Panc1 (cell line): ENCODE measurements around the gene THOC7. TPM values are rescaled to one million over a fixed set of nuclear protein-coding genes. Genes with fewer than 3 reads are reported as not detected.

Experiments
- ATAC-seq: fragments of 200-7000 bp; cut with Tn5 transposase; 2 replicates; pipeline ENCODE4 v1.9.1; 2020; ENCODE audit warnings: mild to moderate bottlenecking, moderate library complexity
- BruUV-seq: library from RNA; stranded (reverse); fragments of 400-500 nt; replicated peaks from 2 replicates; lab custom pipeline; 2021; lab: Mats Ljungman, UMichigan
- CTCF ChIA-PET: fragments of 300-600 bp; sonication (Branson Sonifier 250); formaldehyde crosslinking; loops from one replicate; lab custom pipeline; 2022; ENCODE audit warnings: antibody characterized with exemption; lab: Charles Lee
- POLR2A ChIA-PET: fragments of 300-600 bp; sonication (Branson Sonifier 250); formaldehyde crosslinking; loops from one replicate; lab custom pipeline; 2022; ENCODE audit warnings: antibody characterized with exemption; lab: Charles Lee
- DNase-seq: peaks from one replicate; pipeline ENCODE4 v3.0.0-alpha.2; 2010; ENCODE audit warnings: low read depth, low spot score
- H3K27ac ChIP-seq: 2 replicates; pipeline ENCODE4 v1.5.1; 2011; ENCODE audit warnings: mild to moderate bottlenecking, low read length, inconsistent platforms
- H3K27me3 ChIP-seq: fragments of 200-500 bp; sonication (Bioruptor generic); 2 replicates; pipeline ENCODE4 v1.6.0; 2014; ENCODE audit warnings: low read length, inconsistent platforms; ENCODE audit not compliant: control insufficient read depth, insufficient read depth
- H3K36me3 ChIP-seq: fragments of 200-500 bp; sonication (Bioruptor generic); 2 replicates; pipeline ENCODE4 v1.5.1; 2014; ENCODE audit warnings: inconsistent platforms, mild to moderate bottlenecking, low read length, moderate library complexity; ENCODE audit not compliant: control insufficient read depth, insufficient read depth
- H3K4me1 ChIP-seq: 2 replicates; pipeline ENCODE4 v1.5.1; 2011; ENCODE audit warnings: inconsistent platforms, mild to moderate bottlenecking, low read length, moderate library complexity; ENCODE audit not compliant: control insufficient read depth, insufficient read depth
- H3K4me3 ChIP-seq, 2 experiments: 2 replicates each; pipeline ENCODE4 v1.5.1; 2011 to 2012; ENCODE audit warnings: low read depth in 2 of 2, low read length in 2 of 2, mild to moderate bottlenecking in 2 of 2, inconsistent platforms in 1 of 2, moderate library complexity in 1 of 2
- H3K9me3 ChIP-seq: fragments of 200-500 bp; sonication (Bioruptor generic); 2 replicates; pipeline ENCODE4 v1.5.1; 2014; ENCODE audit warnings: low read depth, mild to moderate bottlenecking, inconsistent platforms, low read length, moderate library complexity; ENCODE audit not compliant: control insufficient read depth, insufficient read depth
- POLR2AphosphoS5 ChIP-seq: IDR thresholded peaks from 2 replicates; pipeline ENCODE4 v1.6.1; 2012; ENCODE audit warnings: mild to moderate bottlenecking, low read depth, low read length, moderate library complexity
- SIN3A ChIP-seq: IDR thresholded peaks from 2 replicates; pipeline ENCODE4 v1.6.1; 2012; ENCODE audit warnings: low read depth, mild to moderate bottlenecking, low read length, moderate library complexity, borderline replicate concordance; ENCODE audit not compliant: insufficient read depth
- TCF7L2 ChIP-seq: IDR thresholded peaks from 2 replicates; pipeline ENCODE4 v1.6.1; 2011; ENCODE audit warnings: mild to moderate bottlenecking, low read depth, low read length, inconsistent platforms
- in situ Hi-C: cut with HindIII; loops from 2 replicates; pipeline ENCODE4 v1.10.0; 2016; ENCODE audit warnings: low sequenced_read_pairs, low pct_unique_long_range_greater_than_20kb
- intact Hi-C: fragments of 100-400 bp; cut with micrococcal nuclease; formaldehyde crosslinking; loops from one replicate; pipeline ENCODE4 v1.10.0; 2022; ENCODE audit not compliant: unreplicated experiment
- total RNA-seq: library from RNA; stranded (reverse); gene quantifications from one replicate; pipeline ENCODE4 v1.2.1, GENCODE V29; 2021; ENCODE audit not compliant: unreplicated experiment
- TF ChIP-seq, protein P1 (sequence below): fragments of 450-650 bp; IDR thresholded peaks from 2 replicates; pipeline ENCODE4 v1.5.1; 2017; ENCODE audit warnings: mild to moderate bottlenecking
- TF ChIP-seq, protein P2 (sequence below), 2 experiments: IDR thresholded peaks; 2 replicates each; pipeline ENCODE4 v1.6.1; 2011 to 2012; ENCODE audit warnings: low read depth in 2 of 2, control low read depth in 1 of 2, low read length in 1 of 2, mild to moderate bottlenecking in 1 of 2, moderate library complexity in 1 of 2; ENCODE audit not compliant: insufficient read depth in 1 of 2

Gene THOC7
- total RNA-seq, 1 experiment from 2014 or later = 64.3 TPM

DNA sequence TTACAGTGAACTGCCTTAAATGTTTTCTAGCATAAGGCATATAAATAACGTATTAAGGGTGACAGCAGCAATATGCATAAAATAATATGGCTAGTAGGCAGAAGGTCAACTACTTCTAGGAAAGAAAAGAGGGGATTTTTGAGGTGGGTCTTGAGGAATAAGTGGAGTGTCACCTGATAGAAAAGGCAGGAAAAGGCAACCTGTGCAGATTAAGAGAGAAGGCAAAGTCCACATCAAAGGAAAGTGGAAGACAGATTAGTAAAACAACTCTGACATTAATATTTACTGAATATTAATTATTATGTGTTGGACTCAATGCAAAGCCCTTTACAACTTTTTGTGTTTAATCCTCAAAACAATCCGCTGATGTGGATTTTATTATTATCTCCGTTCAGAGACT lies 2.8 kb downstream of the THOC7 start:
- H3K4me1 ChIP-seq = peaks cover 3% of the 10 kb centered on the region; the same call in 1 of the 2 replicates

DNA sequence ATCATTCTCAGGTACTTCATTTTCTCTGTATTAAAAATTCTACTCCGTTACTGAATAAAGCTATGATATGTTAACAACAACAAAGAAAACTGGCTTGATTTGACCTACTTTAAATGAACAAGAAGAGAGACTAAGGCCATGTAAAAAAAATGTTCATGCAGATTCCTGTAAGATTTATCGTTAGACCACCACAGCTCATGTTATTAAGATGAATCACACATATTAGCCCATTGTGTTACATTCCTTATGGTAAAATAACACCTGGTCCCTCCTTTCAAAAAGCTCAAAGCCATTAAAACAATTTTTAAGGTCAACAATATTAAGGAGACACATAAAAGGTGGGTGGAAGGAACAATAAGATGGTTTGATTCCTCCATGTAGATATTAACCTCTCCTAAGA lies 6.3 kb downstream of the THOC7 start:
- H3K9me3 ChIP-seq = no peaks in the 10 kb centered on the region
- no peak overlapping the region for H3K27ac ChIP-seq
- ATAC-seq (no peak), DNase-seq (no peak)
- no peaks in the 10 kb centered on the region for H3K36me3 ChIP-seq
- in situ Hi-C loops = no loop called here
- no TSS peak for BruUV-seq
- peaks cover 1% of the 10 kb centered on the region; the same call in 1 of the 2 replicates for H3K4me1 ChIP-seq
- no peaks in the 10 kb centered on the region for H3K27me3 ChIP-seq
- no peak overlapping the region for H3K4me3 ChIP-seq
- intact Hi-C loops = no loop called here
- CTCF ChIA-PET = interaction anchor here (0.5 kb wide), 1 partner anchor 508 kb away, joined by 4 read pairs; no protein-coding TSS in a partner anchor
- TF ChIP-seq, protein P1, sequence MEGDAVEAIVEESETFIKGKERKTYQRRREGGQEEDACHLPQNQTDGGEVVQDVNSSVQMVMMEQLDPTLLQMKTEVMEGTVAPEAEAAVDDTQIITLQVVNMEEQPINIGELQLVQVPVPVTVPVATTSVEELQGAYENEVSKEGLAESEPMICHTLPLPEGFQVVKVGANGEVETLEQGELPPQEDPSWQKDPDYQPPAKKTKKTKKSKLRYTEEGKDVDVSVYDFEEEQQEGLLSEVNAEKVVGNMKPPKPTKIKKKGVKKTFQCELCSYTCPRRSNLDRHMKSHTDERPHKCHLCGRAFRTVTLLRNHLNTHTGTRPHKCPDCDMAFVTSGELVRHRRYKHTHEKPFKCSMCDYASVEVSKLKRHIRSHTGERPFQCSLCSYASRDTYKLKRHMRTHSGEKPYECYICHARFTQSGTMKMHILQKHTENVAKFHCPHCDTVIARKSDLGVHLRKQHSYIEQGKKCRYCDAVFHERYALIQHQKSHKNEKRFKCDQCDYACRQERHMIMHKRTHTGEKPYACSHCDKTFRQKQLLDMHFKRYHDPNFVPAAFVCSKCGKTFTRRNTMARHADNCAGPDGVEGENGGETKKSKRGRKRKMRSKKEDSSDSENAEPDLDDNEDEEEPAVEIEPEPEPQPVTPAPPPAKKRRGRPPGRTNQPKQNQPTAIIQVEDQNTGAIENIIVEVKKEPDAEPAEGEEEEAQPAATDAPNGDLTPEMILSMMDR = no peak
- no peak for TF ChIP-seq TCF7L2
- TF ChIP-seq, protein P2, sequence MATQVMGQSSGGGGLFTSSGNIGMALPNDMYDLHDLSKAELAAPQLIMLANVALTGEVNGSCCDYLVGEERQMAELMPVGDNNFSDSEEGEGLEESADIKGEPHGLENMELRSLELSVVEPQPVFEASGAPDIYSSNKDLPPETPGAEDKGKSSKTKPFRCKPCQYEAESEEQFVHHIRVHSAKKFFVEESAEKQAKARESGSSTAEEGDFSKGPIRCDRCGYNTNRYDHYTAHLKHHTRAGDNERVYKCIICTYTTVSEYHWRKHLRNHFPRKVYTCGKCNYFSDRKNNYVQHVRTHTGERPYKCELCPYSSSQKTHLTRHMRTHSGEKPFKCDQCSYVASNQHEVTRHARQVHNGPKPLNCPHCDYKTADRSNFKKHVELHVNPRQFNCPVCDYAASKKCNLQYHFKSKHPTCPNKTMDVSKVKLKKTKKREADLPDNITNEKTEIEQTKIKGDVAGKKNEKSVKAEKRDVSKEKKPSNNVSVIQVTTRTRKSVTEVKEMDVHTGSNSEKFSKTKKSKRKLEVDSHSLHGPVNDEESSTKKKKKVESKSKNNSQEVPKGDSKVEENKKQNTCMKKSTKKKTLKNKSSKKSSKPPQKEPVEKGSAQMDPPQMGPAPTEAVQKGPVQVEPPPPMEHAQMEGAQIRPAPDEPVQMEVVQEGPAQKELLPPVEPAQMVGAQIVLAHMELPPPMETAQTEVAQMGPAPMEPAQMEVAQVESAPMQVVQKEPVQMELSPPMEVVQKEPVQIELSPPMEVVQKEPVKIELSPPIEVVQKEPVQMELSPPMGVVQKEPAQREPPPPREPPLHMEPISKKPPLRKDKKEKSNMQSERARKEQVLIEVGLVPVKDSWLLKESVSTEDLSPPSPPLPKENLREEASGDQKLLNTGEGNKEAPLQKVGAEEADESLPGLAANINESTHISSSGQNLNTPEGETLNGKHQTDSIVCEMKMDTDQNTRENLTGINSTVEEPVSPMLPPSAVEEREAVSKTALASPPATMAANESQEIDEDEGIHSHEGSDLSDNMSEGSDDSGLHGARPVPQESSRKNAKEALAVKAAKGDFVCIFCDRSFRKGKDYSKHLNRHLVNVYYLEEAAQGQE (IDR thresholded peaks at IDR 0.05; ENCODE audit: insufficient read depth in 1 of 2, low read depth in 2 of 2, low read length in 1 of 2) = no peak
- POLR2A ChIA-PET = no interaction called here

More for the DNA sequence above, 2.8 kb downstream of the THOC7 start:
- Histone ChIP-seq H3K9me3 (no peaks in the 10 kb centered on the region), H3K27me3 (no peaks in the 10 kb centered on the region), H3K36me3 (no peaks in the 10 kb centered on the region; the same call in 1 of the 2 replicates), H3K27ac (no peak overlapping the region), H3K4me3 (no peak overlapping the region)
- DNase-seq (no peak), ATAC-seq (no peak)
- in situ Hi-C loops (no loop called here), intact Hi-C loops (no loop called here)
- CTCF ChIA-PET = no interaction called here
- TF ChIP-seq, protein P2 (IDR thresholded peaks at IDR 0.05; ENCODE audit: insufficient read depth in 1 of 2, low read depth in 2 of 2, low read length in 1 of 2) = no peak
- TF ChIP-seq SIN3A (no peak), POLR2AphosphoS5 (no peak), TCF7L2 (no peak)
- TF ChIP-seq, protein P1 = no peak
- POLR2A ChIA-PET = no interaction called here
- no TSS peak for BruUV-seq
